DOHH2 (cell line): ENCODE measurements around the gene RSL1D1.

Experiments used
- H3F3A ChIP-seq: fragments of 200-600 bp; sonication (generic), shearing (Covaris generic); 2 replicates; pipeline ENCODE4 v1.6.0; 2016; ENCODE audit warnings: antibody characterized with exemption, mild to moderate bottlenecking; ENCODE audit not compliant: control insufficient read depth, insufficient read depth
- H3K27ac ChIP-seq: fragments of 200-600 bp; sonication (generic); 2 replicates; pipeline ENCODE4 v1.5.1; 2014; ENCODE audit warnings: low read depth, mild to moderate bottlenecking, low read length, moderate library complexity
- H3K27me3 ChIP-seq: fragments of 200-600 bp; sonication (generic); 2 replicates; pipeline ENCODE4 v1.6.1; 2014; ENCODE audit warnings: mild to moderate bottlenecking, low read length, mixed read lengths; ENCODE audit not compliant: control insufficient read depth
- H3K36me3 ChIP-seq: fragments of 200-600 bp; sonication (generic); 2 replicates; pipeline ENCODE4 v1.6.1; 2014; ENCODE audit warnings: mild to moderate bottlenecking, low read length, moderate library complexity, mixed read lengths; ENCODE audit not compliant: control insufficient read depth
- H3K4me1 ChIP-seq: fragments of 200-600 bp; sonication (generic); 2 replicates; pipeline ENCODE4 v1.6.1; 2014; ENCODE audit warnings: mild to moderate bottlenecking, low read length, mixed read lengths; ENCODE audit not compliant: control insufficient read depth
- H3K4me2 ChIP-seq: fragments of 200-600 bp; sonication (generic); 2 replicates; pipeline ENCODE4 v1.6.0; 2014; ENCODE audit warnings: mild to moderate bottlenecking, low read length, moderate library complexity
- H3K4me3 ChIP-seq: fragments of 200-600 bp; sonication (generic); 2 replicates; pipeline ENCODE4 v1.5.1; 2014; ENCODE audit warnings: mild to moderate bottlenecking, low read length, mixed read lengths
- H3K79me2 ChIP-seq: fragments of 200-600 bp; sonication (generic); 2 replicates; pipeline ENCODE4 v1.6.1; 2014; ENCODE audit warnings: mild to moderate bottlenecking, low read length, mixed read lengths; ENCODE audit not compliant: control insufficient read depth
- H3K9me2 ChIP-seq: fragments of 200-600 bp; sonication (generic); replicated peaks from 2 replicates; pipeline ENCODE4 v1.6.1; 2014; ENCODE audit warnings: mild to moderate bottlenecking, low read length, mixed read lengths; ENCODE audit not compliant: control insufficient read depth
- H3K9me3 ChIP-seq: fragments of 200-600 bp; sonication (generic); 2 replicates; pipeline ENCODE4 v1.6.1; 2014; ENCODE audit warnings: antibody characterized with exemption, low read length, mixed read lengths; ENCODE audit not compliant: control insufficient read depth, insufficient read depth
- H4K20me1 ChIP-seq: fragments of 200-600 bp; sonication (generic); 2 replicates; pipeline ENCODE4 v1.6.0; 2014; ENCODE audit warnings: low read depth, mild to moderate bottlenecking, antibody characterized with exemption, low read length, moderate library complexity; ENCODE audit not compliant: control insufficient read depth, insufficient read depth
- EZH2phosphoT487 ChIP-seq: fragments of 200-600 bp; sonication (generic); IDR thresholded peaks from 2 replicates; pipeline ENCODE4 v1.6.1; 2017; ENCODE audit warnings: borderline replicate concordance, mild to moderate bottlenecking, antibody characterized with exemption, low read length, moderate library complexity, mixed read lengths
- TF ChIP-seq, protein P1 (sequence below): fragments of 200-600 bp; sonication (generic); IDR thresholded peaks from one replicate; pipeline ENCODE4 v1.5.1; 2014; ENCODE audit warnings: antibody characterized with exemption, mild to moderate bottlenecking, low read depth, low read length; ENCODE audit not compliant: poor library complexity, severe bottlenecking

RSL1D1 gene

DNA sequence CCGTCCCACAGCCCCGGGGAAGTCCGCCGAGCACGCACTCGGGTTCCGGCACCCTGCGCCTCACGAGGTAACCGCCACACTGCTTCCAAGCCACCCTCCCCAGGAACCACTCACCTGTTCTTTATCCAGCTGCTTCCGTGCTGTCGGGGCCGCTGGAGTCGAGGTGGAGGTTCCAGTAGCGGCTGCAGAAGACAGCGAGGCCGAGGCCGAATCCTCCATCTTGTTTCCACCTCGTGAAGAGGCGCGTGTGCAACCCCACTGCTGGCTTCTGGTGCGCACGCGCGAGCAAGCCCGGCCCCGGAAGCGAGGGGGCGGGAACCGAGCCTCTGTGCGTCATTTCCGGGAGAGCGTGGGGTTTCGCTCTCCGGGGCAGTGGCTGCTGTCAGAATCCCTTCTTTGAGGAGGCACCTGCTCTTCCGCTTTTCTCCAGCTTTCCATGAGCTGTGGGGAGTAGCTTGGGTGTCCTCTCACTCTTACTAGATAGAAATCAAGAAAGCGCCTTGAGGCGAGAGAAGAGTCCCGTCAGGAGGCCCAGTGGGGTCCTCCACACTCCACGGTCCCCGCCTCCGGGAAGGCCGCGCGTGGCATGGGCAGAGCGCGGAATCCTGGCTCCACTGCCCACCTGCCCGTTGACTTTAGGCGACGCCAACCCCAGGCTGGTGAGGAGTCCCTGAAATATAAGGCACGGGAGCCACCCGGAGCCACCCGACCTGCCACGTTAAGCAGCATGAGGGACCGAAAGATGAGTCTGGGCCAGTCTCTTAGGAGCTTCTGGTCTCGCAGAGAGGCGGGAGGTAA lies at the start of gene RSL1D1:
TSS of gene RSL1D1 (minus strand) at position 249 of the 798 bp plus-strand sequence. CDS start at position 219, 30 bp downstream.
- no peaks in the 10 kb centered on the region for H3K27me3 ChIP-seq
- H3F3A ChIP-seq = no peaks in the 10 kb centered on the region; the same call in 1 of the 2 replicates
- TF ChIP-seq, protein P1, sequence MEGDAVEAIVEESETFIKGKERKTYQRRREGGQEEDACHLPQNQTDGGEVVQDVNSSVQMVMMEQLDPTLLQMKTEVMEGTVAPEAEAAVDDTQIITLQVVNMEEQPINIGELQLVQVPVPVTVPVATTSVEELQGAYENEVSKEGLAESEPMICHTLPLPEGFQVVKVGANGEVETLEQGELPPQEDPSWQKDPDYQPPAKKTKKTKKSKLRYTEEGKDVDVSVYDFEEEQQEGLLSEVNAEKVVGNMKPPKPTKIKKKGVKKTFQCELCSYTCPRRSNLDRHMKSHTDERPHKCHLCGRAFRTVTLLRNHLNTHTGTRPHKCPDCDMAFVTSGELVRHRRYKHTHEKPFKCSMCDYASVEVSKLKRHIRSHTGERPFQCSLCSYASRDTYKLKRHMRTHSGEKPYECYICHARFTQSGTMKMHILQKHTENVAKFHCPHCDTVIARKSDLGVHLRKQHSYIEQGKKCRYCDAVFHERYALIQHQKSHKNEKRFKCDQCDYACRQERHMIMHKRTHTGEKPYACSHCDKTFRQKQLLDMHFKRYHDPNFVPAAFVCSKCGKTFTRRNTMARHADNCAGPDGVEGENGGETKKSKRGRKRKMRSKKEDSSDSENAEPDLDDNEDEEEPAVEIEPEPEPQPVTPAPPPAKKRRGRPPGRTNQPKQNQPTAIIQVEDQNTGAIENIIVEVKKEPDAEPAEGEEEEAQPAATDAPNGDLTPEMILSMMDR = no peak
- no peak for TF ChIP-seq EZH2phosphoT487
- H3K4me3 ChIP-seq = peak within 1 kb of the TSS; percentile 87
- peaks cover 53% of the 10 kb centered on the region for H3K36me3 ChIP-seq
- H3K4me2 ChIP-seq = peak within 1 kb of the TSS; percentile 65
- H3K27ac ChIP-seq = peak within 1 kb of the TSS; percentile 48
- H4K20me1 ChIP-seq = peaks cover 32% of the 10 kb centered on the region; the same call in 1 of the 2 replicates
- no peaks in the 10 kb centered on the region for H3K9me3 ChIP-seq
- H3K79me2 ChIP-seq = peaks cover 95% of the 10 kb centered on the region
- H3K9me2 ChIP-seq = no peaks in the 10 kb centered on the region
- H3K4me1 ChIP-seq = peaks cover 34% of the 10 kb centered on the region

DNA sequence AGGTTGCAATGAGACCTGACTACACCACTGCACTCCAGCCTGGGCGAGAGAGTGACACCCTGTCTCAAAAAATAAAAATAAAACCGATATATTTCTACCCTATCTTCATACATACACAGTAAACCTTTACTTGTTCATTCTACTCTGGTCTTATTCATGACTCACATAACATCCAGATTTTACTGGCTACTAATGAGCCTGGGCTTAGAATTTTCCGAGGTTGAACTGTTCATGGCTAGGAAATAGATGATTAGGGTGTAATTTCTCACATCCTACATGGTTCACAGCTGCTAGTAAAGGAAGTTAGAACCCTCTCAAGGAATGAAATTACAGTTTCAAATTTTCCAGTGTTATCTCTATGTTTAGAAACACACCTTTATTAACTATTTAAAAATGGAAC lies 49.7 kb upstream of the RSL1D1 start:
- H3K4me3 ChIP-seq = no peak overlapping the region
- H3K36me3 ChIP-seq = peaks cover 65% of the 10 kb centered on the region
- peaks cover 100% of the 10 kb centered on the region for H3K79me2 ChIP-seq
- peaks cover 3% of the 10 kb centered on the region; the same call in 1 of the 2 replicates for H3F3A ChIP-seq
- no peaks in the 10 kb centered on the region for H3K27me3 ChIP-seq
- no peaks in the 10 kb centered on the region for H3K9me3 ChIP-seq
- H3K9me2 ChIP-seq = no peaks in the 10 kb centered on the region
- no peak for TF ChIP-seq EZH2phosphoT487
- TF ChIP-seq, protein P1 = no peak
- H3K4me1 ChIP-seq = peaks cover under 1% of the 10 kb centered on the region; the same call in 1 of the 2 replicates
- H4K20me1 ChIP-seq = peaks cover 7% of the 10 kb centered on the region
- no peak overlapping the region for H3K27ac ChIP-seq
- no peak overlapping the region for H3K4me2 ChIP-seq

DNA sequence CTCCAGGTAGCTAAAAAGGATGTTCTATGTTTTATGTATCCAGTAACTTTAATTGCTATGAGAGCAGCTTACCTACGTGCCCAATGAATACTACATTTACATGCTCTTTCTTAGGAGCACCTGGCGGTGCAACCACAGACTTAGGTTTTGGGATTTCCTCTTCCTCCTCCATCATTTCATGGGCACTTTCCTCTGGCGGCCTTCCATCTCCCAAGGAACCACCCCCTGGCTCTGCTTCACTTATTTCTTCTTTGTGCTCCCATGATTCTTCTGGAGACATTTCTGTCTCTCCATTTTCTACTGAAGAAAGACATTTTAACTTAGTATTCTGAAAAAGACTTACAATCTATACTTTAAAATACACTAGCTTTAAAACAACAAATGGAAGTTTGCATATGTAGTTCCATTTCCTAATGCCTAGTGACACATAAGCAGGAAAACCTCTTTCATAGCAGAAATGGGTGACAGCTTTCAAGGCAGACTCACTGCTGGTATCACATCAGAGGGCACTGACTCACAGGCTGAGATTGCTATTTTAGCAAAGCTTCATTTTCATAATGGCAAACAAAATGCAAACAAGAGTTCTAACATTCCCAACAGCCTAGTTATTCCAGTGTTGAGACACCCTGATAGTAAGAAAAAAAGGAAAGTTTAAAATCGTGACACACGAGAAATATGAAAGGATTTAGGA lies 45.3 kb upstream of the RSL1D1 start:
- H3K9me2 ChIP-seq = no peaks in the 10 kb centered on the region

More for the DNA sequence above, 45.3 kb upstream of the RSL1D1 start:
- H3K4me2 ChIP-seq = no peak overlapping the region
- H3K79me2 ChIP-seq = peaks cover 66% of the 10 kb centered on the region
- no peaks in the 10 kb centered on the region for H3K27me3 ChIP-seq
- TF ChIP-seq, protein P1 = no peak
- no peak for TF ChIP-seq EZH2phosphoT487
- H3K36me3 ChIP-seq = peaks cover 78% of the 10 kb centered on the region
- no peaks in the 10 kb centered on the region for H3K9me3 ChIP-seq
- no peaks in the 10 kb centered on the region for H3K4me1 ChIP-seq
- no peak overlapping the region for H3K4me3 ChIP-seq
- H3K27ac ChIP-seq = no peak overlapping the region
- H3F3A ChIP-seq = no peaks in the 10 kb centered on the region; the same call in 1 of the 2 replicates
- peaks cover 6% of the 10 kb centered on the region; the same call in 1 of the 2 replicates for H4K20me1 ChIP-seq
